Liver (tissue), 9 donors: ENCODE results near the gene USP40. TPM values are rescaled to one million over a fixed set of nuclear protein-coding genes. Genes with fewer than 3 reads are reported as not detected.

ENCODE experiments used
- DNase-seq: peaks from one replicate; pipeline ENCODE4 v3.0.0-alpha.2; 2017; ENCODE audit warnings: low spot score
- H3K27ac ChIP-seq, 2 donors: one replicate each; pipeline ENCODE4 v1.7.0; 2013; ENCODE audit warnings: inconsistent platforms in 2 of 2, low read length in 2 of 2, control low read depth in 1 of 2, low read depth in 1 of 2, mild to moderate bottlenecking in 1 of 2
- H3K27me3 ChIP-seq, 4 donors: one replicate each; pipeline versions ENCODE4 v1.6.1 to v1.7.0; 2013; ENCODE audit warnings: low read length in 3 of 4, inconsistent platforms in 1 of 4, mild to moderate bottlenecking in 1 of 4, moderate library complexity in 1 of 4; ENCODE audit not compliant: control insufficient read depth in 4 of 4, insufficient read depth in 4 of 4
- H3K36me3 ChIP-seq, 4 donors: one replicate each; pipeline versions ENCODE4 v1.6.1 to v1.7.0; 2013; ENCODE audit warnings: low read length in 3 of 4, mild to moderate bottlenecking in 3 of 4, low read depth in 1 of 4, moderate library complexity in 1 of 4; ENCODE audit not compliant: control insufficient read depth in 4 of 4, insufficient read depth in 3 of 4
- H3K4me1 ChIP-seq, 4 donors: one replicate each; pipeline versions ENCODE4 v1.6.1 to v1.7.0; 2013; ENCODE audit warnings: low read length in 3 of 4, mild to moderate bottlenecking in 3 of 4, moderate library complexity in 1 of 4; ENCODE audit not compliant: control insufficient read depth in 4 of 4, insufficient read depth in 4 of 4
- H3K4me3 ChIP-seq, 3 donors: one replicate each; pipeline versions ENCODE4 v1.6.1 to v1.7.0; 2013; ENCODE audit warnings: low read length in 3 of 3, control low read depth in 1 of 3, low read depth in 1 of 3, mild to moderate bottlenecking in 1 of 3
- H3K9ac ChIP-seq, 2 donors: one replicate each; pipeline ENCODE4 v1.7.0; 2013; ENCODE audit warnings: low read length in 2 of 2, mild to moderate bottlenecking in 2 of 2, moderate library complexity in 2 of 2, control low read depth in 1 of 2, low read depth in 1 of 2
- H3K9me3 ChIP-seq, 4 donors: one replicate each; pipeline versions ENCODE4 v1.6.1 to v1.7.0; 2013; ENCODE audit warnings: low read length in 3 of 4; ENCODE audit not compliant: control insufficient read depth in 4 of 4
- FOXA1 ChIP-seq: IDR thresholded peaks from 2 replicates; pipeline ENCODE4 v1.6.1; 2016; ENCODE audit warnings: antibody characterized with exemption
- FOXA2 ChIP-seq: IDR thresholded peaks from 2 replicates; pipeline ENCODE4 v1.6.1; 2016; ENCODE audit warnings: antibody characterized with exemption
- GABPA ChIP-seq, 2 donors: IDR thresholded peaks in 1 of 2; conservative IDR thresholded peaks in 1 of 2; 2 replicates each; pipeline ENCODE4 v1.6.1; 2016; ENCODE audit warnings: antibody characterized with exemption in 2 of 2, mild to moderate bottlenecking in 1 of 2, moderate library complexity in 1 of 2
- HNF4A ChIP-seq, 2 donors: conservative IDR thresholded peaks; 2 replicates each; pipeline ENCODE4 v1.6.1; 2016; ENCODE audit warnings: antibody characterized with exemption in 2 of 2, mild to moderate bottlenecking in 2 of 2
- HNF4G ChIP-seq: IDR thresholded peaks from 2 replicates; pipeline ENCODE4 v1.6.1; 2016; ENCODE audit warnings: antibody characterized with exemption
- NR2F2 ChIP-seq: IDR thresholded peaks from 2 replicates; pipeline ENCODE4 v1.6.1; 2016; ENCODE audit warnings: antibody characterized with exemption
- SP1 ChIP-seq: IDR thresholded peaks from 2 replicates; pipeline ENCODE4 v1.6.1; 2018; ENCODE audit warnings: antibody characterized with exemption, mild to moderate bottlenecking
- TAF1 ChIP-seq: conservative IDR thresholded peaks from 2 replicates; pipeline ENCODE4 v1.6.1; 2016; ENCODE audit warnings: antibody characterized with exemption, mild to moderate bottlenecking
- YY1 ChIP-seq: IDR thresholded peaks from 2 replicates; pipeline ENCODE4 v1.6.1; 2016; ENCODE audit warnings: antibody characterized with exemption, mild to moderate bottlenecking
- WGBS: extraction: QIAGEN DNeasy Blood & Tissue Kit; methylation state at CpG from one replicate; pipeline ENCODE4 v1.1.7; 2013; 5-methylcytosine and 5-hydroxymethylcytosine counted together
- polyA plus RNA-seq, 2 donors: library from polyadenylated mRNA; stranded (reverse) in 1 of 2; unstranded in 1 of 2; fragments of 200-250 nt in 1 of 2; fragments of >200 nt in 1 of 2; fragmentation: Nextera tagmentation in 1 of 2; extraction: Ambion mirVana in 1 of 2; gene quantifications; one replicate each; pipeline versions ENCODE4 v1.2.1 to v1.2.3, GENCODE V29; 2013 to 2015
- total RNA-seq, 2 donors: library from RNA; depleted of rRNA; stranded (reverse); fragments of >200 nt; gene quantifications; one replicate each; pipeline ENCODE4 v1.2.3, GENCODE V29; 2014
- TF ChIP-seq, protein P1 (sequence below): IDR thresholded peaks from 2 replicates; pipeline ENCODE4 v1.6.1; 2016; ENCODE audit warnings: antibody characterized with exemption, mild to moderate bottlenecking
- TF ChIP-seq, protein P2 (sequence below): IDR thresholded peaks from 2 replicates; pipeline ENCODE4 v1.6.1; 2016; ENCODE audit warnings: antibody characterized with exemption
- TF ChIP-seq, protein P3 (sequence below): IDR thresholded peaks from 2 replicates; pipeline ENCODE4 v1.6.1; 2016; ENCODE audit warnings: antibody characterized with exemption
- donor health status: healthy.
- donor health status: healthy.
- donor health status: healthy.
- donor health status: healthy.
- donor health status: healthy.

Gene USP40
- total and polyA plus RNA-seq, 4 donors, result 12.0 to 29.0 (median 17.1) TPM

DNA sequence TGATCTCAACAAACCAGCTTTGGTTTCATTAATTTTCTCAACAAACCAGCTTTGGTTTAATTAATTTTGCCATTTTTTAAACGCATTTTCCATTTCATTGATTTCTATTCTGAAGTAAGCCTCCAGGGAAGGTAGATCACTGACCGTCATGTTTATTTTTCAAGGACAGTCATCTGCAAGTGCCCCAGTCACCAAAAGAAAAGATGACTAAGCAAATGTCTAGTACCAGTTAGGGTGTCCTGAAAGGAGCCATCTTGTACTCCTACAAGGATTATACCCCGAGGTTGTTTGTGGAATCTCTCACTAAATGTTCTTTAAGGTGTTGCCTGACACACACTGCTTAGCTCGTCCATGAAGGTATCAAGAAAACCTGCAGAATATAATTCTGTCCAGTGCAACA is 44.7 kb upstream of the USP40 start:
- WGBS, result 74% methylated on average over 4 of the region's 4 CpGs
- Histone ChIP-seq H3K9me3 (no peaks in the 10 kb centered on the region), H3K4me1 (peaks cover 0 to 8% (median 6%) of the 10 kb centered on the region in 4 donors), H3K4me3 (no peak overlapping the region), H3K27ac (no peak overlapping the region), H3K36me3 (no peaks in the 10 kb centered on the region), H3K9ac (no peak overlapping the region), H3K27me3 (no peaks in the 10 kb centered on the region)
- no peak for DNase-seq
- TF ChIP-seq TAF1 (no peak), NR2F2 (no peak), HNF4G (no peak), YY1 (no peak), SP1 (no peak)
- TF ChIP-seq, protein P1, sequence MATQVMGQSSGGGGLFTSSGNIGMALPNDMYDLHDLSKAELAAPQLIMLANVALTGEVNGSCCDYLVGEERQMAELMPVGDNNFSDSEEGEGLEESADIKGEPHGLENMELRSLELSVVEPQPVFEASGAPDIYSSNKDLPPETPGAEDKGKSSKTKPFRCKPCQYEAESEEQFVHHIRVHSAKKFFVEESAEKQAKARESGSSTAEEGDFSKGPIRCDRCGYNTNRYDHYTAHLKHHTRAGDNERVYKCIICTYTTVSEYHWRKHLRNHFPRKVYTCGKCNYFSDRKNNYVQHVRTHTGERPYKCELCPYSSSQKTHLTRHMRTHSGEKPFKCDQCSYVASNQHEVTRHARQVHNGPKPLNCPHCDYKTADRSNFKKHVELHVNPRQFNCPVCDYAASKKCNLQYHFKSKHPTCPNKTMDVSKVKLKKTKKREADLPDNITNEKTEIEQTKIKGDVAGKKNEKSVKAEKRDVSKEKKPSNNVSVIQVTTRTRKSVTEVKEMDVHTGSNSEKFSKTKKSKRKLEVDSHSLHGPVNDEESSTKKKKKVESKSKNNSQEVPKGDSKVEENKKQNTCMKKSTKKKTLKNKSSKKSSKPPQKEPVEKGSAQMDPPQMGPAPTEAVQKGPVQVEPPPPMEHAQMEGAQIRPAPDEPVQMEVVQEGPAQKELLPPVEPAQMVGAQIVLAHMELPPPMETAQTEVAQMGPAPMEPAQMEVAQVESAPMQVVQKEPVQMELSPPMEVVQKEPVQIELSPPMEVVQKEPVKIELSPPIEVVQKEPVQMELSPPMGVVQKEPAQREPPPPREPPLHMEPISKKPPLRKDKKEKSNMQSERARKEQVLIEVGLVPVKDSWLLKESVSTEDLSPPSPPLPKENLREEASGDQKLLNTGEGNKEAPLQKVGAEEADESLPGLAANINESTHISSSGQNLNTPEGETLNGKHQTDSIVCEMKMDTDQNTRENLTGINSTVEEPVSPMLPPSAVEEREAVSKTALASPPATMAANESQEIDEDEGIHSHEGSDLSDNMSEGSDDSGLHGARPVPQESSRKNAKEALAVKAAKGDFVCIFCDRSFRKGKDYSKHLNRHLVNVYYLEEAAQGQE, result no peak

DNA sequence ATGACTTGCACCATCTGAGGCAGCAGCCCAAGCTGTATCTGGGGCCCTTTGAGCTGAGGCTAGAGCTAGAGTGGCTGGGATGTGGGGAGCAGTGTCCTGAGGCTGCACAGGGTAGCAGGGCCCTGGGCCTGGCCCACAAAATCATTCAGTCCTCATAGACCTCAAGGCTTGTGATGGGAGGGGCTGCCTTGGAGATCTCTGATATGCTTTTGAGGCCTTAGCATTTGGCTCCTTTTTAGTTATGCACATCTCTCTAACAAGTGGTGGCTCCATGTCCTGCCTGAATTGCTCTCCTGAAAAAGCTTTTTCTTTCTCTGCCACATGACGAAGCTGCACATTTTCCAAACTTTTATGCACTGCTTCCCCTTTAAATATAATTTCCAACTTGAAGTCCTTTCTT is 39.1 kb upstream of the USP40 start:
- H3K27me3 ChIP-seq, result no peaks in the 10 kb centered on the region
- peaks cover 0 to 29% (median 20%) of the 10 kb centered on the region in 4 donors for H3K4me1 ChIP-seq
- H3K9me3 ChIP-seq, result no peaks in the 10 kb centered on the region
- H3K4me3 ChIP-seq, result no peak overlapping the region
- TF ChIP-seq FOXA2, result no peak
- TF ChIP-seq FOXA1, result no peak
- TF ChIP-seq TAF1, result no peak
- TF ChIP-seq, protein P2, sequence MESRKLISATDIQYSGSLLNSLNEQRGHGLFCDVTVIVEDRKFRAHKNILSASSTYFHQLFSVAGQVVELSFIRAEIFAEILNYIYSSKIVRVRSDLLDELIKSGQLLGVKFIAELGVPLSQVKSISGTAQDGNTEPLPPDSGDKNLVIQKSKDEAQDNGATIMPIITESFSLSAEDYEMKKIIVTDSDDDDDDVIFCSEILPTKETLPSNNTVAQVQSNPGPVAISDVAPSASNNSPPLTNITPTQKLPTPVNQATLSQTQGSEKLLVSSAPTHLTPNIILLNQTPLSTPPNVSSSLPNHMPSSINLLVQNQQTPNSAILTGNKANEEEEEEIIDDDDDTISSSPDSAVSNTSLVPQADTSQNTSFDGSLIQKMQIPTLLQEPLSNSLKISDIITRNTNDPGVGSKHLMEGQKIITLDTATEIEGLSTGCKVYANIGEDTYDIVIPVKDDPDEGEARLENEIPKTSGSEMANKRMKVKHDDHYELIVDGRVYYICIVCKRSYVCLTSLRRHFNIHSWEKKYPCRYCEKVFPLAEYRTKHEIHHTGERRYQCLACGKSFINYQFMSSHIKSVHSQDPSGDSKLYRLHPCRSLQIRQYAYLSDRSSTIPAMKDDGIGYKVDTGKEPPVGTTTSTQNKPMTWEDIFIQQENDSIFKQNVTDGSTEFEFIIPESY, result no peak
- no peak for TF ChIP-seq HNF4A (conservative IDR thresholded peaks at IDR 0.05)
- TF ChIP-seq GABPA (IDR thresholded peaks at IDR 0.05 in 1 of 2, conservative IDR thresholded peaks at IDR 0.05 in 1 of 2), result no peak
- no peak for TF ChIP-seq YY1
- no peak for TF ChIP-seq HNF4G
- TF ChIP-seq, protein P3, sequence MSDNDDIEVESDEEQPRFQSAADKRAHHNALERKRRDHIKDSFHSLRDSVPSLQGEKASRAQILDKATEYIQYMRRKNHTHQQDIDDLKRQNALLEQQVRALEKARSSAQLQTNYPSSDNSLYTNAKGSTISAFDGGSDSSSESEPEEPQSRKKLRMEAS, result no peak
- H3K36me3 ChIP-seq, result no peaks in the 10 kb centered on the region
- no peak overlapping the region for H3K27ac ChIP-seq
- 100% methylated on average over 1 of the region's 1 CpG for WGBS
- H3K9ac ChIP-seq, result no peak overlapping the region
- no peak for DNase-seq

DNA sequence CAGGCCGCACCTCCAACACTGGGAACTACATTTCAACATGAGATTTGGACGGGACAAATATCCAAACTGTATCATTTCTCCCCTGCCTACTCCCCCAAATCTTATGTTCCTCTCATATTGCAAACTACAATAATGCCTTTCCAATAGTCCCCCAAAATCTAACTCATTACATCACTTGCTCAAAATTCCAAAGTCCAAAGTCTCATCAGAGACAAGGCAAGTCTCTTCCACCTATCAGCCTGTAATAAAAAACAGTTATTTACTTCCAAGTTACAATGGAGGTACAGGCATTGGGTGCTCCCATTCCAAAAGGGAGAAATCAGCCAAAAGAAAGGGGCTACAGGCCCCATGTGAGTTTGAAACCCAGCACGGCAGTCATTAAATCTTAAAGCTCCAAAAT is 38.2 kb upstream of the USP40 start:
- Histone ChIP-seq H3K27ac (no peak overlapping the region), H3K9ac (no peak overlapping the region), H3K27me3 (no peaks in the 10 kb centered on the region), H3K36me3 (no peaks in the 10 kb centered on the region), H3K4me1 (peaks cover 0 to 29% (median 20%) of the 10 kb centered on the region in 4 donors), H3K9me3 (no peaks in the 10 kb centered on the region), H3K4me3 (no peak overlapping the region)
- WGBS, result 84% methylated on average over 3 of the region's 3 CpGs
- TF ChIP-seq, protein P3, result no peak
- TF ChIP-seq HNF4A (conservative IDR thresholded peaks at IDR 0.05), result peak; percentile 70 to 78
- no peak for DNase-seq
